WI38 (cell line): ENCODE data around the gene PHACTR1.

Experiments used
- H3K4me3 ChIP-seq: 2 replicates; pipeline ENCODE4 v1.5.1; 2011; ENCODE audit warnings: low read depth, mild to moderate bottlenecking, control low read depth, low read length
- CTCF ChIP-seq: IDR thresholded peaks from 2 replicates; pipeline ENCODE4 v1.5.1; 2012; ENCODE audit warnings: low read depth, mild to moderate bottlenecking, control low read depth, low read length

The PHACTR1 gene

GRCh38 chr6:13187692-13188091, 471.1 kb downstream of the PHACTR1 start:
- no peak overlapping the region for H3K4me3 ChIP-seq
- no peak for TF ChIP-seq CTCF

- TF ChIP-seq CTCF = no peak
- H3K4me3 ChIP-seq = no peak overlapping the region
Measured at GRCh38 chr6:13188306-13188705, 471.7 kb downstream of the PHACTR1 start.

- TF ChIP-seq CTCF = no peak
- no peak overlapping the region for H3K4me3 ChIP-seq
Measured at GRCh38 chr6:13189710-13190109, 473.1 kb downstream of the PHACTR1 start.

- TF ChIP-seq CTCF = no peak
- H3K4me3 ChIP-seq = no peak overlapping the region
Measured at GRCh38 chr6:13190376-13190775, 473.8 kb downstream of the PHACTR1 start.

- no peak overlapping the region for H3K4me3 ChIP-seq
- no peak for TF ChIP-seq CTCF
Measured at GRCh38 chr6:13191461-13191860, 474.9 kb downstream of the PHACTR1 start.

GRCh38 chr6:13194852-13195251, 478.3 kb downstream of the PHACTR1 start:
- TF ChIP-seq CTCF = peak; percentile 57
- H3K4me3 ChIP-seq = no peak overlapping the region

- no peak overlapping the region for H3K4me3 ChIP-seq
- no peak for TF ChIP-seq CTCF
Measured at GRCh38 chr6:13195803-13196202, 479.2 kb downstream of the PHACTR1 start.

- H3K4me3 ChIP-seq = no peak overlapping the region
- TF ChIP-seq CTCF = no peak
Measured at GRCh38 chr6:13198168-13198567, 481.6 kb downstream of the PHACTR1 start.
